Measurements from ENCODE around the gene GUCY2C.

The GUCY2C gene

GRCh38 chr12:14654416-14654815 lies 42.0 kb downstream of the GUCY2C start:
- H4K8ac ChIP-seq (ENCODE audit: low read depth, low read length) = no peak overlapping the region
- H3K79me1 ChIP-seq (ENCODE audit: low read length) = no peaks in the 10 kb centered on the region
- H3K23ac ChIP-seq (ENCODE audit: low read length) = no peak overlapping the region
- no peaks in the 10 kb centered on the region for H3K27me3 ChIP-seq (ENCODE audit: insufficient read depth, low read length)
- WGBS (ENCODE audit: extremely low coverage, insufficient coverage, insufficient read length) = no CpG with 5 or more reads among the region's 4 CpGs
- H4K12ac ChIP-seq (ENCODE audit: low read depth, low read length) = no peak overlapping the region
- H3K4me1 ChIP-seq (ENCODE audit: control insufficient read depth in 1 of 2, insufficient read depth in 2 of 2, low read length in 2 of 2) = no peaks in the 10 kb centered on the region
- no peak overlapping the region for H3K4me2 ChIP-seq (ENCODE audit: low read length)
- no peaks in the 10 kb centered on the region for H3K36me3 ChIP-seq (ENCODE audit: control insufficient read depth in 1 of 2, insufficient read depth in 2 of 2, low read length in 2 of 2)
- no peak overlapping the region for H3K4me3 ChIP-seq (ENCODE audit: low read depth, low read length)
- H3K79me2 ChIP-seq (ENCODE audit: control insufficient read depth, insufficient read depth, low read length, poor library complexity) = no peaks in the 10 kb centered on the region
- no peak overlapping the region for H2BK5ac ChIP-seq (ENCODE audit: low read depth, low read length, poor library complexity)
- no peak overlapping the region for H3K14ac ChIP-seq (ENCODE audit: low read length)
- no peak overlapping the region for H2BK12ac ChIP-seq (ENCODE audit: low read length)
- H3K9me3 ChIP-seq (ENCODE audit: insufficient read depth, low read depth, low read length) = no peaks in the 10 kb centered on the region
- H3K27ac ChIP-seq (ENCODE audit: low read depth, low read length) = no peak overlapping the region
- H2AK5ac ChIP-seq (ENCODE audit: low read length) = no peak overlapping the region
- H4K91ac ChIP-seq (ENCODE audit: low read depth, low read length) = no peak overlapping the region
- H3K4ac ChIP-seq (ENCODE audit: low read depth, low read length) = no peak overlapping the region
- no peak overlapping the region for H3K18ac ChIP-seq (ENCODE audit: low read length)
- no peak overlapping the region for H2AFZ ChIP-seq (ENCODE audit: insufficient read depth, low read length, poor library complexity)
- DNase-seq = no peak
- H3K9ac ChIP-seq (ENCODE audit: low read length) = no peak overlapping the region
- no peak overlapping the region for H2BK120ac ChIP-seq (ENCODE audit: insufficient read depth, low read length, poor library complexity)

GRCh38 chr12:14652483-14652882 lies 43.9 kb downstream of the GUCY2C start:
- Histone ChIP-seq H3K36me3 (ENCODE audit: control insufficient read depth in 1 of 2, insufficient read depth in 2 of 2, low read length in 2 of 2) (no peaks in the 10 kb centered on the region), H3K18ac (ENCODE audit: low read length) (no peak overlapping the region), H2BK5ac (ENCODE audit: low read depth, low read length, poor library complexity) (no peak overlapping the region), H3K27ac (ENCODE audit: low read depth, low read length) (no peak overlapping the region), H2AFZ (ENCODE audit: insufficient read depth, low read length, poor library complexity) (no peak overlapping the region), H2AK5ac (ENCODE audit: low read length) (no peak overlapping the region), H3K27me3 (ENCODE audit: insufficient read depth, low read length) (no peaks in the 10 kb centered on the region), H3K9ac (ENCODE audit: low read length) (no peak overlapping the region), H2BK12ac (ENCODE audit: low read length) (no peak overlapping the region), H3K4me2 (ENCODE audit: low read length) (no peak overlapping the region), H4K8ac (ENCODE audit: low read depth, low read length) (no peak overlapping the region), H3K79me1 (ENCODE audit: low read length) (no peaks in the 10 kb centered on the region), H3K4me1 (ENCODE audit: control insufficient read depth in 1 of 2, insufficient read depth in 2 of 2, low read length in 2 of 2) (no peaks in the 10 kb centered on the region), H3K14ac (ENCODE audit: low read length) (no peak overlapping the region), H3K4me3 (ENCODE audit: low read depth, low read length) (no peak overlapping the region), H2BK120ac (ENCODE audit: insufficient read depth, low read length, poor library complexity) (no peak overlapping the region), H4K91ac (ENCODE audit: low read depth, low read length) (no peak overlapping the region), H3K4ac (ENCODE audit: low read depth, low read length) (no peak overlapping the region), H3K79me2 (ENCODE audit: control insufficient read depth, insufficient read depth, low read length, poor library complexity) (no peaks in the 10 kb centered on the region), H3K9me3 (ENCODE audit: insufficient read depth, low read depth, low read length) (no peaks in the 10 kb centered on the region), H3K23ac (ENCODE audit: low read length) (no peak overlapping the region), H4K12ac (ENCODE audit: low read depth, low read length) (no peak overlapping the region)
- DNase-seq = no peak
- no CpG with 5 or more reads among the region's 2 CpGs for WGBS (ENCODE audit: extremely low coverage, insufficient coverage, insufficient read length)

GRCh38 chr12:14651371-14651770 lies 45.0 kb downstream of the GUCY2C start:
- Histone ChIP-seq H3K79me2 (ENCODE audit: control insufficient read depth, insufficient read depth, low read length, poor library complexity) (no peaks in the 10 kb centered on the region), H2AFZ (ENCODE audit: insufficient read depth, low read length, poor library complexity) (no peak overlapping the region), H3K4ac (ENCODE audit: low read depth, low read length) (no peak overlapping the region), H3K4me2 (ENCODE audit: low read length) (no peak overlapping the region), H3K23ac (ENCODE audit: low read length) (no peak overlapping the region), H3K36me3 (ENCODE audit: control insufficient read depth in 1 of 2, insufficient read depth in 2 of 2, low read length in 2 of 2) (no peaks in the 10 kb centered on the region), H2BK5ac (ENCODE audit: low read depth, low read length, poor library complexity) (no peak overlapping the region), H2BK12ac (ENCODE audit: low read length) (no peak overlapping the region), H3K18ac (ENCODE audit: low read length) (no peak overlapping the region), H3K14ac (ENCODE audit: low read length) (no peak overlapping the region), H2BK120ac (ENCODE audit: insufficient read depth, low read length, poor library complexity) (no peak overlapping the region), H2AK5ac (ENCODE audit: low read length) (no peak overlapping the region), H3K79me1 (ENCODE audit: low read length) (no peaks in the 10 kb centered on the region), H4K8ac (ENCODE audit: low read depth, low read length) (no peak overlapping the region), H4K12ac (ENCODE audit: low read depth, low read length) (no peak overlapping the region), H3K9ac (ENCODE audit: low read length) (no peak overlapping the region), H3K4me3 (ENCODE audit: low read depth, low read length) (no peak overlapping the region), H3K4me1 (ENCODE audit: control insufficient read depth in 1 of 2, insufficient read depth in 2 of 2, low read length in 2 of 2) (no peaks in the 10 kb centered on the region), H3K9me3 (ENCODE audit: insufficient read depth, low read depth, low read length) (no peaks in the 10 kb centered on the region), H3K27me3 (ENCODE audit: insufficient read depth, low read length) (no peaks in the 10 kb centered on the region), H4K91ac (ENCODE audit: low read depth, low read length) (no peak overlapping the region), H3K27ac (ENCODE audit: low read depth, low read length) (no peak overlapping the region)
- no peak for DNase-seq
- no CpG with 5 or more reads among the region's 4 CpGs for WGBS (ENCODE audit: extremely low coverage, insufficient coverage, insufficient read length)

- H3K4me3 ChIP-seq (ENCODE audit: low read depth, low read length) = no peak overlapping the region
- no peak overlapping the region for H3K14ac ChIP-seq (ENCODE audit: low read length)
- H4K91ac ChIP-seq (ENCODE audit: low read depth, low read length) = no peak overlapping the region
- no peak overlapping the region for H3K4me2 ChIP-seq (ENCODE audit: low read length)
- H4K12ac ChIP-seq (ENCODE audit: low read depth, low read length) = no peak overlapping the region
- no peak overlapping the region for H2BK5ac ChIP-seq (ENCODE audit: low read depth, low read length, poor library complexity)
- no peaks in the 10 kb centered on the region for H3K27me3 ChIP-seq (ENCODE audit: insufficient read depth, low read length)
- H3K9me3 ChIP-seq (ENCODE audit: insufficient read depth, low read depth, low read length) = no peaks in the 10 kb centered on the region
- no peak overlapping the region for H2AFZ ChIP-seq (ENCODE audit: insufficient read depth, low read length, poor library complexity)
- no peak overlapping the region for H3K23ac ChIP-seq (ENCODE audit: low read length)
- H3K4ac ChIP-seq (ENCODE audit: low read depth, low read length) = no peak overlapping the region
- no peak overlapping the region for H3K9ac ChIP-seq (ENCODE audit: low read length)
- H3K18ac ChIP-seq (ENCODE audit: low read length) = no peak overlapping the region
- no peak overlapping the region for H2BK120ac ChIP-seq (ENCODE audit: insufficient read depth, low read length, poor library complexity)
- no peaks in the 10 kb centered on the region for H3K36me3 ChIP-seq (ENCODE audit: control insufficient read depth in 1 of 2, insufficient read depth in 2 of 2, low read length in 2 of 2)
- H3K79me2 ChIP-seq (ENCODE audit: control insufficient read depth, insufficient read depth, low read length, poor library complexity) = no peaks in the 10 kb centered on the region
- no peak for DNase-seq
- H3K27ac ChIP-seq (ENCODE audit: low read depth, low read length) = no peak overlapping the region
- H3K4me1 ChIP-seq (ENCODE audit: control insufficient read depth in 1 of 2, insufficient read depth in 2 of 2, low read length in 2 of 2) = no peaks in the 10 kb centered on the region
- H4K8ac ChIP-seq (ENCODE audit: low read depth, low read length) = no peak overlapping the region
- H3K79me1 ChIP-seq (ENCODE audit: low read length) = no peaks in the 10 kb centered on the region
- H2AK5ac ChIP-seq (ENCODE audit: low read length) = no peak overlapping the region
- H2BK12ac ChIP-seq (ENCODE audit: low read length) = no peak overlapping the region
- no CpG with 5 or more reads among the region's 2 CpGs for WGBS (ENCODE audit: extremely low coverage, insufficient coverage, insufficient read length)
Observed at GRCh38 chr12:14650789-14651188, 45.6 kb downstream of the GUCY2C start.

Data from trophoblast cell (in vitro differentiated cells and primary cell).